HCT116 (cell line): Measurements from ENCODE around the gene CD3G. TPM values are rescaled to one million over a fixed set of nuclear protein-coding genes. Genes with fewer than 3 reads are reported as not detected.

Source experiments
- ATAC-seq: fragments of 200-7000 bp; cut with Tn5 transposase; 2 replicates; pipeline ENCODE4 v1.9.1; 2020; ENCODE audit warnings: mild to moderate bottlenecking, moderate library complexity
- BruUV-seq: library from RNA; stranded (reverse); fragments of 400-500 nt; replicated peaks from 2 replicates; lab custom pipeline; 2021; lab: Mats Ljungman, UMichigan
- CTCF ChIA-PET: fragments of 300-600 bp; sonication (Branson Sonifier 250); formaldehyde crosslinking; loops from one replicate; lab custom pipeline; 2021; ENCODE audit warnings: antibody characterized with exemption; lab: Charles Lee
- POLR2A ChIA-PET: fragments of 300-600, 350-600 bp; sonication (Branson Sonifier 250); formaldehyde crosslinking; loops from one replicate; lab custom pipeline; 2021; ENCODE audit warnings: antibody characterized with exemption; lab: Charles Lee
- RAD21 ChIA-PET, 2 experiments: fragments of 300-600 bp; sonication (Branson Sonifier 250); formaldehyde crosslinking; loops; one replicate each; lab custom pipeline; 2023; ENCODE audit warnings: low total read pairs in 2 of 2; ENCODE audit not compliant: uncharacterized antibody in 2 of 2, unreplicated experiment in 2 of 2, low non-redundant PET in 1 of 2; lab: Charles Lee
- DNase-seq: peaks from one replicate; pipeline ENCODE4 v3.0.0-alpha.2; 2010; ENCODE audit warnings: low read depth, low spot score
- H2AFZ ChIP-seq: fragments of 200-600 bp; shearing (Covaris generic), sonication (generic); 2 replicates; pipeline ENCODE4 v1.6.1; 2017; ENCODE audit warnings: low read depth, mixed run types, mixed read lengths, antibody characterized with exemption, low read length; ENCODE audit not compliant: poor library complexity, severe bottlenecking
- H3K27ac ChIP-seq: 2 replicates; pipeline ENCODE4 v1.5.1; 2012; ENCODE audit warnings: low read depth, low read length
- H3K27me3 ChIP-seq: fragments of 200-600 bp; sonication (generic); 2 replicates; pipeline ENCODE4 v1.6.1; 2016; ENCODE audit warnings: mixed run types, low read length, mixed read lengths; ENCODE audit not compliant: insufficient read depth
- H3K36me3 ChIP-seq, 2 experiments: fragments of 200-500 bp in 1 of 2; fragments of 200-600 bp in 1 of 2; sonication (Bioruptor generic) in 1 of 2; sonication (generic) in 1 of 2; 2 replicates each; pipeline versions ENCODE4 v1.5.1 to v1.6.1; 2014 to 2016; ENCODE audit warnings: low read length in 2 of 2, inconsistent platforms in 1 of 2, mixed read lengths in 1 of 2, mixed run types in 1 of 2; ENCODE audit not compliant: insufficient read depth in 2 of 2, control insufficient read depth in 1 of 2
- H3K4me1 ChIP-seq, 2 experiments: fragments of 200-600 bp in 1 of 2; sonication (generic) in 1 of 2; 2 replicates each; pipeline versions ENCODE4 v1.5.1 to v1.6.1; 2012 to 2017; ENCODE audit warnings: low read length in 2 of 2, inconsistent platforms in 1 of 2, mild to moderate bottlenecking in 1 of 2, mixed read lengths in 1 of 2, mixed run types in 1 of 2, moderate library complexity in 1 of 2; ENCODE audit not compliant: insufficient read depth in 2 of 2, control insufficient read depth in 1 of 2
- H3K4me2 ChIP-seq: fragments of 200-600 bp; sonication (generic); 2 replicates; pipeline ENCODE4 v1.6.1; 2017; ENCODE audit warnings: mixed run types, low read length, mixed read lengths
- H3K4me3 ChIP-seq, 2 experiments: fragments of 200-600 bp in 1 of 2; sonication (generic) in 1 of 2; replicated peaks in 1 of 2; 2 replicates each; pipeline ENCODE4 v1.5.1; 2011 to 2016; ENCODE audit warnings: low read length in 2 of 2, control low read depth in 1 of 2, low read depth in 1 of 2, mild to moderate bottlenecking in 1 of 2, mixed read lengths in 1 of 2, mixed run types in 1 of 2
- H3K79me2 ChIP-seq: fragments of 200-600 bp; sonication (generic); 2 replicates; pipeline ENCODE4 v1.6.1; 2017; ENCODE audit warnings: mild to moderate bottlenecking, mixed run types, low read length, moderate library complexity, mixed read lengths; ENCODE audit not compliant: insufficient read depth
- H3K9ac ChIP-seq: fragments of 200-600 bp; sonication (generic); 2 replicates; pipeline ENCODE4 v1.6.1; 2016; ENCODE audit warnings: low read length, mixed read lengths
- H3K9me2 ChIP-seq: fragments of 200-600 bp; sonication (generic), shearing (Covaris generic); 2 replicates; pipeline ENCODE4 v1.6.1; 2017; ENCODE audit warnings: mixed run types, mild to moderate bottlenecking, moderate library complexity; ENCODE audit not compliant: insufficient read depth
- H3K9me3 ChIP-seq, 2 experiments: fragments of 200-500 bp in 1 of 2; fragments of 200-600 bp in 1 of 2; sonication (Bioruptor generic) in 1 of 2; sonication (generic) in 1 of 2; 2 replicates each; pipeline ENCODE4 v1.6.1; 2014 to 2017; ENCODE audit warnings: low read length in 2 of 2, mixed read lengths in 2 of 2, inconsistent platforms in 1 of 2, low read depth in 1 of 2, mild to moderate bottlenecking in 1 of 2, mixed run types in 1 of 2, moderate library complexity in 1 of 2; ENCODE audit not compliant: control insufficient read depth in 1 of 2, insufficient read depth in 1 of 2
- H4K20me1 ChIP-seq: fragments of 200-600 bp; sonication (generic), shearing (Covaris generic); 2 replicates; pipeline ENCODE4 v1.6.1; 2017; ENCODE audit warnings: mixed run types, mild to moderate bottlenecking, moderate library complexity; ENCODE audit not compliant: insufficient read depth
- EGR1 ChIP-seq: IDR thresholded peaks from 2 replicates; pipeline ENCODE4 v1.6.1; 2012; ENCODE audit warnings: low read depth
- FOSL1 ChIP-seq: IDR thresholded peaks from 2 replicates; pipeline ENCODE4 v1.6.1; 2012; ENCODE audit warnings: low read depth
- YY1 ChIP-seq: IDR thresholded peaks from 2 replicates; pipeline ENCODE4 v1.6.1; 2011; ENCODE audit warnings: low read length, low read depth, moderate library complexity, mild to moderate bottlenecking; ENCODE audit not compliant: insufficient replicate concordance; ENCODE audit errors: extremely low read depth
- ZFX ChIP-seq: fragments of 450-650 bp; IDR thresholded peaks from 2 replicates; pipeline ENCODE4 v1.6.1; 2017
- ZNF274 ChIP-seq: fragments of 200-500 bp; sonication (Bioruptor generic); IDR thresholded peaks from 2 replicates; pipeline ENCODE4 v1.6.1; 2014; ENCODE audit warnings: mild to moderate bottlenecking, low read depth, low read length, inconsistent platforms
- intact Hi-C: fragments of 100-400 bp; cut with micrococcal nuclease; formaldehyde crosslinking; loops from 2 replicates; pipeline ENCODE4 v1.10.0; 2022
- total RNA-seq: library from RNA; stranded (reverse); gene quantifications from one replicate; pipeline ENCODE4 v1.2.1, GENCODE V29; 2021; ENCODE audit not compliant: unreplicated experiment
- TF ChIP-seq, protein P1 (sequence below), 3 experiments: fragments of 200-600 bp in 1 of 3; sonication (generic) in 1 of 3; IDR thresholded peaks in 2 of 3; conservative IDR thresholded peaks in 1 of 3; 2 replicates each; pipeline ENCODE4 v1.5.1; 2012 to 2017; ENCODE audit warnings: low read depth in 2 of 3, low read length in 2 of 3, antibody characterized with exemption in 1 of 3, borderline replicate concordance in 1 of 3, control low read depth in 1 of 3, mild to moderate bottlenecking in 1 of 3, mixed read lengths in 1 of 3, mixed run types in 1 of 3, moderate library complexity in 1 of 3; ENCODE audit not compliant: insufficient read depth in 1 of 3
- TF ChIP-seq, protein P2 (sequence below): IDR thresholded peaks from 2 replicates; pipeline ENCODE4 v1.6.1; 2012; ENCODE audit warnings: low read depth
- TF ChIP-seq, protein P3 (sequence below): IDR thresholded peaks from 2 replicates; pipeline ENCODE4 v1.6.1; 2012

The CD3G gene
- total RNA-seq, 1 experiment from 2014 or later: 0.20 TPM

GRCh38 chr11:118379497-118379896, 35.4 kb downstream of the CD3G start:
- H3K79me2 ChIP-seq: no peaks in the 10 kb centered on the region
- no peak for ATAC-seq
- H3K9me3 ChIP-seq: no peaks in the 10 kb centered on the region
- no peaks in the 10 kb centered on the region for H3K9me2 ChIP-seq
- no TSS peak for BruUV-seq
- no peak overlapping the region for H3K4me2 ChIP-seq
- peaks cover 46 to 59% of the 10 kb centered on the region in 2 experiments for H3K36me3 ChIP-seq
- ChIA-PET CTCF (no interaction called here), POLR2A (no interaction called here), RAD21 (no interaction called here)
- H2AFZ ChIP-seq: no peak overlapping the region
- intact Hi-C loops: no loop called here
- no peaks in the 10 kb centered on the region for H3K27me3 ChIP-seq
- no peak overlapping the region for H3K27ac ChIP-seq
- H3K9ac ChIP-seq: no peak overlapping the region
- TF ChIP-seq ZFX (no peak), EGR1 (no peak), ZNF274 (no peak), FOSL1 (no peak), YY1 (no peak)
- TF ChIP-seq, protein P1, sequence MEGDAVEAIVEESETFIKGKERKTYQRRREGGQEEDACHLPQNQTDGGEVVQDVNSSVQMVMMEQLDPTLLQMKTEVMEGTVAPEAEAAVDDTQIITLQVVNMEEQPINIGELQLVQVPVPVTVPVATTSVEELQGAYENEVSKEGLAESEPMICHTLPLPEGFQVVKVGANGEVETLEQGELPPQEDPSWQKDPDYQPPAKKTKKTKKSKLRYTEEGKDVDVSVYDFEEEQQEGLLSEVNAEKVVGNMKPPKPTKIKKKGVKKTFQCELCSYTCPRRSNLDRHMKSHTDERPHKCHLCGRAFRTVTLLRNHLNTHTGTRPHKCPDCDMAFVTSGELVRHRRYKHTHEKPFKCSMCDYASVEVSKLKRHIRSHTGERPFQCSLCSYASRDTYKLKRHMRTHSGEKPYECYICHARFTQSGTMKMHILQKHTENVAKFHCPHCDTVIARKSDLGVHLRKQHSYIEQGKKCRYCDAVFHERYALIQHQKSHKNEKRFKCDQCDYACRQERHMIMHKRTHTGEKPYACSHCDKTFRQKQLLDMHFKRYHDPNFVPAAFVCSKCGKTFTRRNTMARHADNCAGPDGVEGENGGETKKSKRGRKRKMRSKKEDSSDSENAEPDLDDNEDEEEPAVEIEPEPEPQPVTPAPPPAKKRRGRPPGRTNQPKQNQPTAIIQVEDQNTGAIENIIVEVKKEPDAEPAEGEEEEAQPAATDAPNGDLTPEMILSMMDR (IDR thresholded peaks at IDR 0.05 in 2 of 3, conservative IDR thresholded peaks at IDR 0.05 in 1 of 3; ENCODE audit: borderline replicate concordance in 1 of 3, insufficient read depth in 1 of 3, low read depth in 2 of 3, low read length in 2 of 3): no peak
- TF ChIP-seq, protein P2, sequence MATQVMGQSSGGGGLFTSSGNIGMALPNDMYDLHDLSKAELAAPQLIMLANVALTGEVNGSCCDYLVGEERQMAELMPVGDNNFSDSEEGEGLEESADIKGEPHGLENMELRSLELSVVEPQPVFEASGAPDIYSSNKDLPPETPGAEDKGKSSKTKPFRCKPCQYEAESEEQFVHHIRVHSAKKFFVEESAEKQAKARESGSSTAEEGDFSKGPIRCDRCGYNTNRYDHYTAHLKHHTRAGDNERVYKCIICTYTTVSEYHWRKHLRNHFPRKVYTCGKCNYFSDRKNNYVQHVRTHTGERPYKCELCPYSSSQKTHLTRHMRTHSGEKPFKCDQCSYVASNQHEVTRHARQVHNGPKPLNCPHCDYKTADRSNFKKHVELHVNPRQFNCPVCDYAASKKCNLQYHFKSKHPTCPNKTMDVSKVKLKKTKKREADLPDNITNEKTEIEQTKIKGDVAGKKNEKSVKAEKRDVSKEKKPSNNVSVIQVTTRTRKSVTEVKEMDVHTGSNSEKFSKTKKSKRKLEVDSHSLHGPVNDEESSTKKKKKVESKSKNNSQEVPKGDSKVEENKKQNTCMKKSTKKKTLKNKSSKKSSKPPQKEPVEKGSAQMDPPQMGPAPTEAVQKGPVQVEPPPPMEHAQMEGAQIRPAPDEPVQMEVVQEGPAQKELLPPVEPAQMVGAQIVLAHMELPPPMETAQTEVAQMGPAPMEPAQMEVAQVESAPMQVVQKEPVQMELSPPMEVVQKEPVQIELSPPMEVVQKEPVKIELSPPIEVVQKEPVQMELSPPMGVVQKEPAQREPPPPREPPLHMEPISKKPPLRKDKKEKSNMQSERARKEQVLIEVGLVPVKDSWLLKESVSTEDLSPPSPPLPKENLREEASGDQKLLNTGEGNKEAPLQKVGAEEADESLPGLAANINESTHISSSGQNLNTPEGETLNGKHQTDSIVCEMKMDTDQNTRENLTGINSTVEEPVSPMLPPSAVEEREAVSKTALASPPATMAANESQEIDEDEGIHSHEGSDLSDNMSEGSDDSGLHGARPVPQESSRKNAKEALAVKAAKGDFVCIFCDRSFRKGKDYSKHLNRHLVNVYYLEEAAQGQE: no peak
- TF ChIP-seq, protein P3, sequence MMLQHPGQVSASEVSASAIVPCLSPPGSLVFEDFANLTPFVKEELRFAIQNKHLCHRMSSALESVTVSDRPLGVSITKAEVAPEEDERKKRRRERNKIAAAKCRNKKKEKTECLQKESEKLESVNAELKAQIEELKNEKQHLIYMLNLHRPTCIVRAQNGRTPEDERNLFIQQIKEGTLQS: no peak
- H3K4me3 ChIP-seq: no peak overlapping the region
- H4K20me1 ChIP-seq: no peaks in the 10 kb centered on the region
- no peak for DNase-seq
- no peaks in the 10 kb centered on the region for H3K4me1 ChIP-seq
